OCI-LY7 (cell line): ENCODE results near the gene DTNA.

Source experiments
- CTCF ChIP-seq: fragments of 200-600 bp; sonication (generic); conservative IDR thresholded peaks from 2 replicates; pipeline ENCODE4 v1.5.1; 2014; ENCODE audit warnings: mild to moderate bottlenecking, antibody characterized with exemption, low read length, moderate library complexity, mixed read lengths
- EZH2phosphoT487 ChIP-seq: fragments of 200-600 bp; sonication (generic); IDR thresholded peaks from 2 replicates; pipeline ENCODE4 v1.6.1; 2018; ENCODE audit warnings: low read depth, borderline replicate concordance, mild to moderate bottlenecking, mixed run types, antibody characterized with exemption, low read length, moderate library complexity, mixed read lengths

- TF ChIP-seq CTCF: no peak
- TF ChIP-seq EZH2phosphoT487: no peak
Observed at GRCh38 chr18:34915046-34915445, 204.9 kb downstream of the DTNA start.
